Kidney (tissue), 14 donors: Measurements from ENCODE around the gene RNF8. TPM values are rescaled to one million over a fixed set of nuclear protein-coding genes. Genes with fewer than 3 reads are reported as not detected.
"Not testable (repeated sequence)": the region's sequence is repeated elsewhere in the genome, so short reads cannot be mapped to it uniquely, and the experiment has no call there.

Source experiments
- DNase-seq, 5 donors: peaks; one replicate each; pipeline ENCODE4 v3.0.0-alpha.2; 2013 to 2020
- FAIRE-seq: peaks from 2 replicates; lab custom pipeline; 2012; peaks lifted over from hg19 to GRCh38; lab: Jason Lieb, UNC
- H3K27ac ChIP-seq, 2 donors: one replicate each; pipeline ENCODE4 v1.7.0; 2013; ENCODE audit warnings: low read depth in 2 of 2, low read length in 2 of 2, inconsistent platforms in 1 of 2
- H3K27me3 ChIP-seq: one replicate; pipeline ENCODE4 v1.7.1; 2013; ENCODE audit warnings: low read length, inconsistent platforms; ENCODE audit not compliant: control insufficient read depth, insufficient read depth
- H3K36me3 ChIP-seq, 3 donors: one replicate each; pipeline versions ENCODE4 v1.7.0 to v1.7.1; 2013; ENCODE audit warnings: low read length in 3 of 3, control low read depth in 1 of 3, inconsistent platforms in 1 of 3; ENCODE audit not compliant: insufficient read depth in 3 of 3, control insufficient read depth in 2 of 3
- H3K4me1 ChIP-seq, 3 donors: one replicate each; pipeline versions ENCODE4 v1.7.0 to v1.7.1; 2013; ENCODE audit warnings: low read length in 3 of 3, inconsistent platforms in 1 of 3, low read depth in 1 of 3; ENCODE audit not compliant: control insufficient read depth in 2 of 3, insufficient read depth in 2 of 3
- H3K4me3 ChIP-seq, 3 donors: one replicate each; pipeline versions ENCODE4 v1.7.0 to v1.8.1; 2013; ENCODE audit warnings: low read length in 3 of 3, control low read depth in 1 of 3, inconsistent platforms in 1 of 3
- H3K9ac ChIP-seq, 3 donors: one replicate each; pipeline versions ENCODE4 v1.7.0 to v1.7.1; 2013; ENCODE audit warnings: low read length in 3 of 3, control low read depth in 1 of 3, inconsistent platforms in 1 of 3
- H3K9me3 ChIP-seq, 3 donors: one replicate each; pipeline versions ENCODE4 v1.7.0 to v1.7.1; 2013; ENCODE audit warnings: low read length in 3 of 3, control low read depth in 1 of 3, inconsistent platforms in 1 of 3; ENCODE audit not compliant: control insufficient read depth in 2 of 3, insufficient read depth in 1 of 3
- CTCF ChIP-seq: IDR thresholded peaks from 3 replicates; pipeline ENCODE4 v1.5.1; 2012; ENCODE audit warnings: mild to moderate bottlenecking, moderate library complexity, borderline replicate concordance; ENCODE audit not compliant: insufficient read depth; ENCODE audit errors: extremely low read depth
- intact Hi-C: fragments of 100-400 bp; cut with DNase I; formaldehyde crosslinking; loops from one replicate; pipeline ENCODE4 v1.11.1; 2022
- polyA plus RNA-seq: library from polyadenylated mRNA; stranded (reverse); fragments of 350-450 nt; fragmentation: Illumina TruSeq; extraction: RNeasy Lipid Tissue Mini Kit (QIAGEN cat#74804); gene quantifications from one replicate; pipeline ENCODE4 v1.2.3, GENCODE V29; 2014; ENCODE audit warnings: low read depth, low replicate concordance; ENCODE audit not compliant: insufficient read depth
- total RNA-seq: library from RNA; stranded (reverse); fragmentation: NEBNext Ultra II Directional; extraction: Animal tissue kit (Norgen Biotek cat#: 25700); gene quantifications from one replicate; pipeline ENCODE4 v1.2.1, GENCODE V29; 2021
- donor health status: control.
- donor health status: control.
- donor health status: control.
- donor health status: control.
- donor health status: control.
- donor health status: DM: yes; HTN: yes; CAD: no.
- donor health status: Normal renal cell carcinoma (clear cell type).

The RNF8 gene
- total and polyA plus RNA-seq, 2 donors from 2014 or later: 18.4 to 18.5 TPM

DNA sequence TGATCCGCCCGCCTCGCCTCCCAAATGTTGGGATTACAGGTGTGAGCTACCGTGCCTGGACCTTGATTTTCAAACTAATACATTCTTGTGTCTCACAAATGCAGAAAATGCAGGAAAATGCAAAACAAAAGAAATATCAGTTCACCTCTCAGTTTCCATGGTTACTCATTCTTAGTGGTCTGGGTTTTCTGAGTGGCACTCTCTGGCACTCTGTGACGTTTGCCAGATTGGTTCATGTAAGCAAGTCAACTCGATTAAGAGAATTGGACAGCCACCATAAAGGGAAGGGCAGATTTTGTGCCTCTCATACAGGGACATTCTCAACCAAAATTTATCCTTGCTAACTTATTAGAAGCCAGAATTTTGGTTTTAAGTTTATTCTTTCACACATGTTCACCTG lies 87.9 kb downstream of the RNF8 start:
- no peak overlapping the region for H3K4me3 ChIP-seq
- no peak for TF ChIP-seq CTCF
- H3K9ac ChIP-seq: no peak overlapping the region
- no peak for DNase-seq
- H3K27ac ChIP-seq: no peak overlapping the region
- intact Hi-C loops: no loop called here
- FAIRE-seq: no peak
- H3K9me3 ChIP-seq: no peaks in the 10 kb centered on the region
- no peaks in the 10 kb centered on the region for H3K27me3 ChIP-seq
- peaks cover 0 to 3% (median 0%) of the 10 kb centered on the region in 3 donors for H3K4me1 ChIP-seq
- H3K36me3 ChIP-seq: peaks cover 8 to 42% (median 18%) of the 10 kb centered on the region in 3 donors

GRCh38 chr6:37442416-37443215 lies 88.8 kb downstream of the RNF8 start:
- peak overlapping the region in 1 of 2 donors; percentile 63 for H3K27ac ChIP-seq
- no peak for TF ChIP-seq CTCF
- no peaks in the 10 kb centered on the region for H3K27me3 ChIP-seq
- DNase-seq (no peak), FAIRE-seq (no peak)
- H3K9ac ChIP-seq: peak overlapping the region in 1 of 3 donors; percentile 48
- H3K4me3 ChIP-seq: peak overlapping the region in 2 of 3 donors; percentile 19 to 31
- H3K9me3 ChIP-seq: no peaks in the 10 kb centered on the region
- intact Hi-C loops: no loop called here
- H3K4me1 ChIP-seq: peaks cover 0 to 3% (median 0%) of the 10 kb centered on the region in 3 donors
- H3K36me3 ChIP-seq: peaks cover 4 to 46% (median 19%) of the 10 kb centered on the region in 3 donors

GRCh38 chr6:37443216-37443542 lies 89.4 kb downstream of the RNF8 start:
- FAIRE-seq, DNase-seq: not testable (repeated sequence)

More at GRCh38 chr6:37443216-37443542, 89.4 kb downstream of the RNF8 start:
- H3K4me1 ChIP-seq, H3K9ac ChIP-seq, intact Hi-C loops, H3K27ac ChIP-seq, H3K27me3 ChIP-seq, H3K9me3 ChIP-seq: not testable (repeated sequence)
- peak overlapping the region in 2 of 3 donors; percentile 7 to 19 for H3K4me3 ChIP-seq
- peaks cover 3 to 41% (median 15%) of the 10 kb centered on the region in 3 donors for H3K36me3 ChIP-seq

Other genes with a start within 250 kb of the RNF8 start
- gene PIM1, start 183.8 kb upstream of the RNF8 start, total RNA-seq: 30.4 TPM
- 19.1 TPM for gene PIM1, start 183.8 kb upstream of the RNF8 start, polyA plus RNA-seq
- 12.8 TPM for gene TBC1D22B, start 96.2 kb upstream of the RNF8 start, total RNA-seq
- gene TBC1D22B, start 96.2 kb upstream of the RNF8 start, polyA plus RNA-seq: 9.7 TPM
- 0.72 TPM for gene TMEM217, start 95.8 kb upstream of the RNF8 start, total RNA-seq
- gene TMEM217, start 95.8 kb upstream of the RNF8 start, polyA plus RNA-seq: 0.67 TPM
- 35.6 TPM for gene CMTR1, start 79.2 kb downstream of the RNF8 start, total RNA-seq
- gene CMTR1, start 79.2 kb downstream of the RNF8 start, polyA plus RNA-seq: 17.3 TPM
- 15.7 TPM for gene CCDC167, start 145.9 kb downstream of the RNF8 start, total RNA-seq
- gene CCDC167, start 145.9 kb downstream of the RNF8 start, polyA plus RNA-seq: 63.5 TPM